K562 (cell line): ENCODE data around the gene LILRA6.

Source experiments
- EP300 ChIP-seq: IDR thresholded peaks from 2 replicates; pipeline ENCODE4 v1.6.1; 2012; ENCODE audit warnings: low read length, improper control_type of control experiment
- HNRNPUL1 ChIP-seq: fragments of 200-400 bp; formaldehyde crosslinking; IDR thresholded peaks from 2 replicates; pipeline ENCODE4 v1.6.1; 2017; ENCODE audit warnings: low read length
- IRF2 ChIP-seq: sonication (generic); formaldehyde crosslinking; IDR thresholded peaks from 2 replicates; pipeline ENCODE4 v1.8.1; 2022; ENCODE audit warnings: mild to moderate bottlenecking, missing genetic modification reagents
- KDM4B ChIP-seq, 2 experiments: fragments of 450-650 bp in 1 of 2; sonication (generic) in 1 of 2; IDR thresholded peaks; 2 replicates each; pipeline ENCODE4 v1.6.1; 2016 to 2017; ENCODE audit warnings: borderline replicate concordance in 2 of 2, antibody characterized with exemption in 1 of 2, low read depth in 1 of 2, mild to moderate bottlenecking in 1 of 2
- NR2C1 ChIP-seq, 2 experiments: fragments of 450-650 bp; IDR thresholded peaks; 2 replicates each; pipeline ENCODE4 v1.6.1; 2017; ENCODE audit warnings: mild to moderate bottlenecking in 2 of 2, antibody characterized with exemption in 1 of 2, inconsistent platforms in 1 of 2, missing compliant biosample characterization in 1 of 2, missing genetic modification characterization in 1 of 2
- NR2F6 ChIP-seq: fragments of 450-650 bp; formaldehyde crosslinking; IDR thresholded peaks from 2 replicates; pipeline ENCODE4 v1.4.0; 2020; ENCODE audit warnings: mild to moderate bottlenecking
- SREBF2 ChIP-seq: sonication (generic); formaldehyde crosslinking; IDR thresholded peaks from 2 replicates; pipeline ENCODE4 v1.4.0; 2020; ENCODE audit warnings: mild to moderate bottlenecking, missing genetic modification reagents
- ZNF121 ChIP-seq: sonication (generic); formaldehyde crosslinking; conservative IDR thresholded peaks from 2 replicates; pipeline ENCODE4 v1.8.0; 2022; ENCODE audit warnings: missing genetic modification reagents
- ZNF175 ChIP-seq: fragments of 200-800 bp; sonication (Bioruptor generic); IDR thresholded peaks from 2 replicates; pipeline ENCODE4 v1.6.1; 2016; ENCODE audit warnings: low read depth, mild to moderate bottlenecking, missing genetic modification characterization, missing compliant biosample characterization
- ZNF274 ChIP-seq: IDR thresholded peaks from 2 replicates; pipeline ENCODE4 v1.6.1; 2011; ENCODE audit warnings: low read depth, mild to moderate bottlenecking, low read length, moderate library complexity, borderline replicate concordance
- TF ChIP-seq, protein P1 (sequence below), 3 experiments: IDR thresholded peaks in 2 of 3; conservative IDR thresholded peaks in 1 of 3; 2 replicates each; pipeline ENCODE4 v1.5.1; 2011 to 2012; ENCODE audit warnings: low read length in 3 of 3, mild to moderate bottlenecking in 3 of 3, control low read depth in 2 of 3, improper control_type of control experiment in 1 of 3, inconsistent platforms in 1 of 3, low read depth in 1 of 3, mixed read lengths in 1 of 3, moderate library complexity in 1 of 3; ENCODE audit not compliant: insufficient read depth in 2 of 3
- TF ChIP-seq, protein P2 (sequence below), 2 experiments: fragments of 450-650 bp; formaldehyde crosslinking in 1 of 2; IDR thresholded peaks; 2 replicates each; pipeline versions ENCODE4 v1.4.0 to v1.6.1; 2014 to 2020; ENCODE audit warnings: mild to moderate bottlenecking in 2 of 2, borderline replicate concordance in 1 of 2, low read depth in 1 of 2

DNA sequence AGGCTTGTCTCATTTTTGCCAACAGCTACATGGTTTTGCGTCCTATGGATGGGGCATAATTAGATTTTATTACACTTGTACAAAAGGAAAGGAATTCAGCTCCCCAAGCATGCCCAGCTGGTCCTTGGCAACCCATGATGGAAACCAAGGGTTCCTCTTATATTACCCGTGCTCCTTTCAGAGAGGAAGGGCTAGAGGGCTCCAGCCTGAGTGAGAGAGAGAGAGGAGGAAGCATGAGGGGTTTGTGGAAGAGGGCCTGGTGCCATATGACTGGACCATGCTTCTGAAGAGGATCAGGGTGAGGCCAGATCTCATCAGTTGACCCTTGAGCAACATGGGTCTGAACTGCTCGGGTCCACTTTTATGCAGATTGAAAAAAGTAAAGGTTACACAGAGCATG lies 45.5 kb downstream of the LILRA6 start:
- TF ChIP-seq NR2C1 (IDR thresholded peaks at IDR 0.05) (no peak), NR2C1 (tag; IDR thresholded peaks at IDR 0.05) (no peak), ZNF274 (no peak), EP300 (no peak), ZNF175 (no peak), ZNF121 (no peak), IRF2 (no peak), KDM4B (IDR thresholded peaks at IDR 0.05; ENCODE audit: borderline replicate concordance in 2 of 2, low read depth in 1 of 2) (no peak), HNRNPUL1 (no peak), SREBF2 (CRISPR knock-in tag) (no peak), NR2F6 (CRISPR knock-in tag) (no peak)
- TF ChIP-seq, protein P1, sequence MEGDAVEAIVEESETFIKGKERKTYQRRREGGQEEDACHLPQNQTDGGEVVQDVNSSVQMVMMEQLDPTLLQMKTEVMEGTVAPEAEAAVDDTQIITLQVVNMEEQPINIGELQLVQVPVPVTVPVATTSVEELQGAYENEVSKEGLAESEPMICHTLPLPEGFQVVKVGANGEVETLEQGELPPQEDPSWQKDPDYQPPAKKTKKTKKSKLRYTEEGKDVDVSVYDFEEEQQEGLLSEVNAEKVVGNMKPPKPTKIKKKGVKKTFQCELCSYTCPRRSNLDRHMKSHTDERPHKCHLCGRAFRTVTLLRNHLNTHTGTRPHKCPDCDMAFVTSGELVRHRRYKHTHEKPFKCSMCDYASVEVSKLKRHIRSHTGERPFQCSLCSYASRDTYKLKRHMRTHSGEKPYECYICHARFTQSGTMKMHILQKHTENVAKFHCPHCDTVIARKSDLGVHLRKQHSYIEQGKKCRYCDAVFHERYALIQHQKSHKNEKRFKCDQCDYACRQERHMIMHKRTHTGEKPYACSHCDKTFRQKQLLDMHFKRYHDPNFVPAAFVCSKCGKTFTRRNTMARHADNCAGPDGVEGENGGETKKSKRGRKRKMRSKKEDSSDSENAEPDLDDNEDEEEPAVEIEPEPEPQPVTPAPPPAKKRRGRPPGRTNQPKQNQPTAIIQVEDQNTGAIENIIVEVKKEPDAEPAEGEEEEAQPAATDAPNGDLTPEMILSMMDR (IDR thresholded peaks at IDR 0.05 in 2 of 3, conservative IDR thresholded peaks at IDR 0.05 in 1 of 3; ENCODE audit: insufficient read depth in 2 of 3, low read depth in 1 of 3, low read length in 3 of 3) = no peak
- TF ChIP-seq, protein P2, sequence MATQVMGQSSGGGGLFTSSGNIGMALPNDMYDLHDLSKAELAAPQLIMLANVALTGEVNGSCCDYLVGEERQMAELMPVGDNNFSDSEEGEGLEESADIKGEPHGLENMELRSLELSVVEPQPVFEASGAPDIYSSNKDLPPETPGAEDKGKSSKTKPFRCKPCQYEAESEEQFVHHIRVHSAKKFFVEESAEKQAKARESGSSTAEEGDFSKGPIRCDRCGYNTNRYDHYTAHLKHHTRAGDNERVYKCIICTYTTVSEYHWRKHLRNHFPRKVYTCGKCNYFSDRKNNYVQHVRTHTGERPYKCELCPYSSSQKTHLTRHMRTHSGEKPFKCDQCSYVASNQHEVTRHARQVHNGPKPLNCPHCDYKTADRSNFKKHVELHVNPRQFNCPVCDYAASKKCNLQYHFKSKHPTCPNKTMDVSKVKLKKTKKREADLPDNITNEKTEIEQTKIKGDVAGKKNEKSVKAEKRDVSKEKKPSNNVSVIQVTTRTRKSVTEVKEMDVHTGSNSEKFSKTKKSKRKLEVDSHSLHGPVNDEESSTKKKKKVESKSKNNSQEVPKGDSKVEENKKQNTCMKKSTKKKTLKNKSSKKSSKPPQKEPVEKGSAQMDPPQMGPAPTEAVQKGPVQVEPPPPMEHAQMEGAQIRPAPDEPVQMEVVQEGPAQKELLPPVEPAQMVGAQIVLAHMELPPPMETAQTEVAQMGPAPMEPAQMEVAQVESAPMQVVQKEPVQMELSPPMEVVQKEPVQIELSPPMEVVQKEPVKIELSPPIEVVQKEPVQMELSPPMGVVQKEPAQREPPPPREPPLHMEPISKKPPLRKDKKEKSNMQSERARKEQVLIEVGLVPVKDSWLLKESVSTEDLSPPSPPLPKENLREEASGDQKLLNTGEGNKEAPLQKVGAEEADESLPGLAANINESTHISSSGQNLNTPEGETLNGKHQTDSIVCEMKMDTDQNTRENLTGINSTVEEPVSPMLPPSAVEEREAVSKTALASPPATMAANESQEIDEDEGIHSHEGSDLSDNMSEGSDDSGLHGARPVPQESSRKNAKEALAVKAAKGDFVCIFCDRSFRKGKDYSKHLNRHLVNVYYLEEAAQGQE (IDR thresholded peaks at IDR 0.05; ENCODE audit: borderline replicate concordance) = no peak
- TF ChIP-seq, protein P2 (CRISPR knock-in tag; IDR thresholded peaks at IDR 0.05; ENCODE audit: low read depth) = no peak
